Thyroid gland (tissue), 4 donors: Measurements from ENCODE around the gene NEK6. TPM values are rescaled to one million over a fixed set of nuclear protein-coding genes. Genes with fewer than 3 reads are reported as not detected.

Experiments used
- DNase-seq, 2 donors: peaks; one replicate each; pipeline ENCODE4 v3.0.0-alpha.2; 2019
- H3K27ac ChIP-seq, 3 donors: fragments of 200-600 bp; sonication (generic); 1 replicate in 2 of 3; 2 replicates in 1 of 3; pipeline ENCODE4 v1.5.1; 2016 to 2019; ENCODE audit warnings: mild to moderate bottlenecking in 1 of 3, moderate library complexity in 1 of 3
- H3K27me3 ChIP-seq: fragments of 200-600 bp; sonication (generic); one replicate; pipeline ENCODE4 v1.5.1; 2019
- H3K36me3 ChIP-seq, 2 donors: fragments of 200-600 bp; sonication (generic); one replicate each; pipeline ENCODE4 v1.5.1; 2016 to 2019
- H3K4me1 ChIP-seq, 2 donors: fragments of 200-600 bp; sonication (generic); one replicate each; pipeline ENCODE4 v1.5.1; 2017 to 2019
- H3K4me3 ChIP-seq, 3 donors: fragments of 200-600 bp; sonication (generic); replicated peaks in 1 of 3; 1 replicate in 2 of 3; 2 replicates in 1 of 3; pipeline ENCODE4 v1.5.1; 2016; ENCODE audit warnings: mild to moderate bottlenecking in 1 of 3
- H3K9me3 ChIP-seq: fragments of 200-600 bp; sonication (generic); one replicate; pipeline ENCODE4 v1.5.1; 2017
- CTCF ChIP-seq, 6 experiments: fragments of 200-600 bp in 3 of 6; fragments of 450-650 bp in 3 of 6; sonication (generic) in 3 of 6; IDR thresholded peaks; one replicate each; pipeline ENCODE4 v1.5.1; 2016 to 2019; ENCODE audit warnings: antibody characterized with exemption in 6 of 6, mild to moderate bottlenecking in 2 of 6, inconsistent platforms in 1 of 6, moderate library complexity in 1 of 6
- POLR2A ChIP-seq, 2 donors: fragments of 450-650 bp; IDR thresholded peaks; one replicate each; pipeline ENCODE4 v1.6.1; 2017; ENCODE audit warnings: antibody characterized with exemption in 2 of 2, mild to moderate bottlenecking in 2 of 2, moderate library complexity in 1 of 2
- WGBS, 2 donors: methylation state at CpG; one replicate each; pipeline ENCODE4 v1.1.5; 2017; 5-methylcytosine and 5-hydroxymethylcytosine counted together
- intact Hi-C: fragments of 100-400 bp; cut with DNase I; formaldehyde crosslinking; loops from one replicate; pipeline ENCODE4 v1.15.1; 2023
- total RNA-seq, 4 donors: library from RNA; depleted of rRNA; stranded (reverse); fragments of >200 nt; gene quantifications; one replicate each; pipeline ENCODE4 v1.2.3, GENCODE V29; 2016

The NEK6 gene
- total RNA-seq, 4 donors from 2014 or later: 10.7 to 12.8 (median 11.0) TPM

GRCh38 chr9:124370896-124371582 is 113.3 kb downstream of the NEK6 start:
- H3K4me1 ChIP-seq: peaks cover 0 to 3% of the 10 kb centered on the region in 2 donors
- H3K27ac ChIP-seq: no peak overlapping the region
- 88% methylated on average over 9 of the region's 9 CpGs for WGBS, 2 donors
- intact Hi-C loops: no loop called here
- H3K27me3 ChIP-seq: no peaks in the 10 kb centered on the region
- no peaks in the 10 kb centered on the region for H3K9me3 ChIP-seq
- TF ChIP-seq CTCF (IDR thresholded peaks at IDR 0.05) (no peak), POLR2A (IDR thresholded peaks at IDR 0.05) (no peak)
- DNase-seq: no peak
- H3K36me3 ChIP-seq: no peaks in the 10 kb centered on the region
- H3K4me3 ChIP-seq: no peak overlapping the region

GRCh38 chr9:124372038-124372437 is 114.3 kb downstream of the NEK6 start:
- TF ChIP-seq CTCF (IDR thresholded peaks at IDR 0.05) (no peak), POLR2A (IDR thresholded peaks at IDR 0.05) (no peak)
- Histone ChIP-seq H3K4me1 (peaks cover 0 to 3% of the 10 kb centered on the region in 2 donors), H3K4me3 (no peak overlapping the region), H3K36me3 (no peaks in the 10 kb centered on the region), H3K9me3 (no peaks in the 10 kb centered on the region), H3K27me3 (no peaks in the 10 kb centered on the region), H3K27ac (no peak overlapping the region)
- intact Hi-C loops: no loop called here
- DNase-seq: no peak

GRCh38 chr9:124373386-124373785 is 115.6 kb downstream of the NEK6 start:
- no peak for TF ChIP-seq CTCF (IDR thresholded peaks at IDR 0.05)
- no peak for TF ChIP-seq POLR2A (IDR thresholded peaks at IDR 0.05)
- no peak overlapping the region for H3K4me3 ChIP-seq
- intact Hi-C loops: no loop called here
- H3K27me3 ChIP-seq: no peaks in the 10 kb centered on the region
- no peak for DNase-seq
- H3K36me3 ChIP-seq: no peaks in the 10 kb centered on the region
- no peaks in the 10 kb centered on the region for H3K9me3 ChIP-seq
- 90 to 93% methylated on average over 4 of the region's 4 CpGs for WGBS, 2 donors
- no peak overlapping the region for H3K27ac ChIP-seq
- H3K4me1 ChIP-seq: peaks cover 0 to 3% of the 10 kb centered on the region in 2 donors

- Histone ChIP-seq H3K4me3 (no peak overlapping the region), H3K4me1 (peaks cover 0 to 2% of the 10 kb centered on the region in 2 donors), H3K36me3 (no peaks in the 10 kb centered on the region), H3K27ac (no peak overlapping the region), H3K9me3 (no peaks in the 10 kb centered on the region), H3K27me3 (no peaks in the 10 kb centered on the region)
- whole genome bisulfite sequencing, 2 donors: 96 to 98% methylated on average over 1 of the region's 1 CpG
- TF ChIP-seq CTCF (IDR thresholded peaks at IDR 0.05) (no peak), POLR2A (IDR thresholded peaks at IDR 0.05) (no peak)
- DNase-seq: no peak
- intact Hi-C loops: no loop called here
Observed at GRCh38 chr9:124373851-124374250, 116.1 kb downstream of the NEK6 start.

GRCh38 chr9:124375726-124376125 is 118.0 kb downstream of the NEK6 start:
- intact Hi-C loops: no loop called here
- H3K9me3 ChIP-seq: no peaks in the 10 kb centered on the region
- peaks cover 0 to 9% of the 10 kb centered on the region in 2 donors for H3K36me3 ChIP-seq
- H3K27ac ChIP-seq: no peak overlapping the region
- H3K4me3 ChIP-seq: no peak overlapping the region
- 92 to 94% methylated on average over 9 of the region's 9 CpGs for WGBS, 2 donors
- TF ChIP-seq CTCF (IDR thresholded peaks at IDR 0.05) (no peak), POLR2A (IDR thresholded peaks at IDR 0.05) (no peak)
- DNase-seq: no peak
- H3K4me1 ChIP-seq: no peaks in the 10 kb centered on the region
- no peaks in the 10 kb centered on the region for H3K27me3 ChIP-seq
